GM21737 (cell line): ENCODE data around the gene MRI1.
"Not testable (repeated sequence)": the region's sequence is repeated elsewhere in the genome, so short reads cannot be mapped to it uniquely, and the experiment has no call there.

Experiments used
- ATAC-seq: cut with Tn5 transposase; IDR thresholded peaks from one replicate; pipeline ENCODE4 v1.9.1; 2021; ENCODE audit warnings: mild to moderate bottlenecking, moderate library complexity; ENCODE audit not compliant: unreplicated experiment

MRI1 gene

GRCh38 chr19:13758795-13759194 lies 5.5 kb upstream of the MRI1 start:
- no peak for ATAC-seq

- ATAC-seq = no peak
Measured at GRCh38 chr19:13761423-13761822, 2.9 kb upstream of the MRI1 start.

GRCh38 chr19:13762635-13763235 lies 1.6 kb upstream of the MRI1 start:
- no peak for ATAC-seq

- no peak for ATAC-seq
Measured at GRCh38 chr19:13763265-13763664, 1.1 kb upstream of the MRI1 start.

GRCh38 chr19:13764821-13765394 lies 586 bp downstream of the MRI1 start:
- no peak for ATAC-seq

DNA sequence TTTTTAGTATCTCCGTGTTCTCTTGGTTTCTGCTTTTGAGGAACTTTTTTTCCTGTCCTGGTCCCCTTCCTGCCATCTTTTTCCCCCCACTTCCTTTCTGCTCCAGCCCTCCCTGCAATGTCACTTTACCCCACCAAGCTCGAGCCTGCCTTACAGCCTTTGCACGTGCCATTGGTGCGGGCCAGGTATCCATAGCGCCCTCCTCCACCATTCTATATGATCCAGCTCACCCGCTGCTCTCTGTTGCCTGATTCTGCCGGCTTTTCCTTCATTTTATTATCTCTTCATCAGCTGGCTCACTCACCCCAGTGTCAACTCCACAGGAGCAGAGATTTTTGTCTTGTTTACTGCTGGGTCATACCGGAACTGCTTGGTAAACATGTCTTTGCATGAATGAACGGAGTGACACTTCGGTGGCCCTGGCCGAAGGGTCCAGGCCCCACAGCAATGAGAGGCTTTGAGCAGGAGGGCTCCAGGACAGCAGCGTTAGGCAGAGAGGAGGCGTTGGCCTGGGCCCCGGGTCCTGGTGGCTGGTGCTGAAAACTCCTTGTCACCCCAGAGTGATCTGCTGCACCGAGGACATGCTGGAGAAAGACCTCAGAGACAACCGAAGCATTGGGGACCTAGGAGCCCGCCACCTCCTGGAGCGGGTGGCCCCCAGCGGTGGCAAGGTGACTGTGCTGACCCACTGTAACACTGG lies 1.2 kb downstream of the MRI1 start:
- ATAC-seq = no peak

- ATAC-seq = no peak
Measured at GRCh38 chr19:13766095-13766481, 1.8 kb downstream of the MRI1 start.

GRCh38 chr19:13768510-13768909 lies 4.2 kb downstream of the MRI1 start:
- ATAC-seq = no peak

DNA sequence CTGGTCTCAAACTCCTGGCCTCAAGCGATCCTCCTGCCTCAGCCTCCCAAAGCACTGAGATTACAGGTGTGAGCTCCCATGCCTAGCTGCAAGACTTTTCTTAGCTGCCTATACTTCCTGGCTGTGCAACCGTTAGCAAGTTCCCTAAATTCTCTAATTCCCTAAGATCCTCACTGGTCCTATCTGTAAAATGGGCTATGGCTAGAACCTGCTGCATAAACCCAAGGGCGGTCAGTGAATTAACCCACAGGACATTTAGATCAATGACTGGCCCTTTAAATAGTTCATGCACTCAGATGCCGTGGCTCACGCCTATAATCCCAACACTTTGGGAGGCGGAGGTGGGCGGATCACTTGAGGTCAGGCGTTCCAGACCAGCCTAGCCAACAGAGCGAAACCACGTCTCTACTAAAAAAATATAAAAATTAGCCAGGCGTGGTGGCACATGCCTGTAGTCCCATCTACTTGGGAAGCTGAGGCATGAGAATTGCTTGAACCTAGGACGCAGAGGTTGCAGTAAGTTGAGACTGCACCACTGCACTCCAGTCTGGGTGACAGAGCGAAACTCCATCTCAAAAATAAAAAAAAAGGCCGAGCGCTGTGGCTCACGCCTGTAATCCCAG lies 5.8 kb downstream of the MRI1 start:
- no peak for ATAC-seq

GRCh38 chr19:13774217-13775191 lies 10.2 kb downstream of the MRI1 start, which contains the start of gene C19orf53:
Gene C19orf53, plus strand, starts transcription at chr19:13774456. Its CDS starts 22 bp downstream, at chr19:13774478.
- peak; percentile 76 for ATAC-seq

GRCh38 chr19:13778398-13778797 lies 14.1 kb downstream of the MRI1 start:
- no peak for ATAC-seq

- no peak for ATAC-seq
Measured at GRCh38 chr19:13778847-13779246, 14.5 kb downstream of the MRI1 start.

GRCh38 chr19:13779794-13780193 lies 15.5 kb downstream of the MRI1 start:
- ATAC-seq = not testable (repeated sequence)

- no peak for ATAC-seq
Measured at GRCh38 chr19:13781547-13781946, 17.2 kb downstream of the MRI1 start.

GRCh38 chr19:13782537-13782936 lies 18.2 kb downstream of the MRI1 start:
- ATAC-seq = no peak

DNA sequence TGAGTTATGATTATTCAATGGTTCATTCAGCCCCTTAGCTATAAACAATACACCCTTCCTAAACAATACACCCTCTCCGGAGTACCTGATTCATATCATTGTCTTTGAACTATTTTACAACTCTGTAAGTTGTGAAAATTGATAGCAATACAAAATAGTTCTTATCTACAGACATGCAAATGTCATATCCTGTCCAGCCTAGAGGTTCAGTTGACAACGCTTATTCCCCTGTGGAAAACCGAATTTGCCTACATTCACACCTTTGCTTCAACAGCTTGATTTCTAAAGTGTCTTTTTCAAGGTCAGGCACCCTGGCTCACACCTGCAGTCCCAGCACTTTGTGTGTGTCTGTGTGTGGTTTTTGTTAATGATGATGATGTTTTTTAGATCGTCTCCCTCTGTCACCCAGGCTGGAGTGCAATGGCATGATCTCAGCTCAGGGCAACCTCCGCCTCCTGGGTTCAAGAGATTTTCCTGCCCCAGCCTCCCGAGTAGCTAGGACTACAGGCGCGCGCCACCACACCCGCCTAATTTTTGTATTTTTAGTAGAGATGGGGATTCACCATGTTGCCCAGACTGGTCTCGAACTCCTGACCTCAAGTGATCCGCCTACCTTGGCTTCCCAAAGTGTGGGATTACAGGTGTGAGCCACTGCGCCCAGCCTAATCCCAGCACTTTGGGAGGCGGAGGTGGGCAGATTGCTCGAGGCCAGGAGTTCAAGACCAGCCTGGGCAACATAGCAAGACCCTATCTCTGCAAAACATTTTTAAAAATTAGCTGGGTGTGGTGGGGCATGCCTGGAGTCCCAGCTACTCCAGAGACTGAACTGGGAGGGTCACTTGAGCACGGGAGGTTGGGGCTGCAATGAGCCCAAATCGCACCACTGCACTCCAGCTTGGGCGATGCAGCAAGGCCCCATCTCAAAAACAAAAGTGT lies 19.5 kb downstream of the MRI1 start:
- ATAC-seq = no peak

DNA sequence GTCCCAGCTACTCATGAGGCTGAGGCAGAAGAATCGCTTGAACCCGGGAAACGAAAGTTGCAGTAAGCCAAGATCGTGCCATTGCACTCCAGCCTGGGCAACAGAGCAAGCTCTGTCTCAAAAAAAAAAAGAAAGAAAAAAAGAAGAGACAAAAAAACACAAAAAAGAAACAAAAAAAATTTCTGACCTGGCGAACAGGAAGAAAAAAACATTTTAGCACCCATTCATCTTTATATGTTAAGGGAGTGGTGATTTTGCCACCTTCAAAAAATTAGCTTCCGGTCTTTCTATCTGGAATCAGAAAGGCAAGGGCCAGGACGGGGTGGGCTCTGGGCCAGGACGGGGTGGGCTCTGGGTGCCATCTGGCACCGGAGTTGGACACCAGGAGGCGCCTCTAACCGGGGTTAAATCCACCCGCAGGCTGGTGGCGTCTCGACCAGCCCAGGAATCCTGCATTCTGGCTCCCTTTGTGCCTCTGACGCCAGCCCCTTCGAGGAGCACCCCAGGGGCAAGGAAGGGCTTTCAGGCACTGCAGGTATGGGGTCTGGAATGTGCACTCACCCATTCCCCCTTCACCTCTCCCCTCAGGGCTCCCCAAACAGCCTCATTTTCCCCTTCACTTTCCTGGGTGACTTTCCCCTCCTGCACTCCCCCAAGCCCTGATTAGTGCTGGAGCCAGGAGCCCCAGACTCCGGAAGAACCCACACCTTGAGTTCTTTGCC lies 20.6 kb downstream of the MRI1 start:
- ATAC-seq = no peak

DNA sequence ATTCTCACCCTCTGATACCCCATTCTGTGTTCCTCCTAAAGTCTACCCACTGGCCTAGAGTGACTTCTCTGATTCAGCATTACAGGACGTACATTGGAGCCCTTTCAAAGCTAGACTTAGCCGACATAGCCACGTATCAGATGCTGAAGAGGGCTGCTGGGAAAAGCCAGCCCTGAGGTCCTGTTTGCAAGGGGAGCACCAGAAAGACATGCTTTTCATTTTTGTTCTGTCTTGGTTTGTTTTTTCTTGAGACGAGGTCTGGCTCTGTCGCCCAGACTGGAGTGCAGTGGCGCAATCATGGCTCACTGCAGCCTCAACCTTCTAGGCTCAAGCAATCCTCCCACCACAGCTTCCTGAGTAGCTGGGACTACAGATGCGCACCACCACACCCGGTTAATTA lies 24.7 kb downstream of the MRI1 start:
- ATAC-seq = no peak

- no peak for ATAC-seq
Measured at GRCh38 chr19:13790354-13790753, 26.0 kb downstream of the MRI1 start.
